HG03175 (cell line): Measurements from ENCODE around the gene LCN6.
"Not testable (repeated sequence)": the region's sequence is repeated elsewhere in the genome, so short reads cannot be mapped to it uniquely, and the experiment has no call there.

Experiments used
- ATAC-seq: cut with Tn5 transposase; IDR thresholded peaks from one replicate; pipeline ENCODE4 v1.9.1; 2021; ENCODE audit warnings: mild to moderate bottlenecking, moderate library complexity; ENCODE audit not compliant: unreplicated experiment

The LCN6 gene

GRCh38 chr9:136712690-136713544, 35.4 kb downstream of the LCN6 start:
- no peak for ATAC-seq

DNA sequence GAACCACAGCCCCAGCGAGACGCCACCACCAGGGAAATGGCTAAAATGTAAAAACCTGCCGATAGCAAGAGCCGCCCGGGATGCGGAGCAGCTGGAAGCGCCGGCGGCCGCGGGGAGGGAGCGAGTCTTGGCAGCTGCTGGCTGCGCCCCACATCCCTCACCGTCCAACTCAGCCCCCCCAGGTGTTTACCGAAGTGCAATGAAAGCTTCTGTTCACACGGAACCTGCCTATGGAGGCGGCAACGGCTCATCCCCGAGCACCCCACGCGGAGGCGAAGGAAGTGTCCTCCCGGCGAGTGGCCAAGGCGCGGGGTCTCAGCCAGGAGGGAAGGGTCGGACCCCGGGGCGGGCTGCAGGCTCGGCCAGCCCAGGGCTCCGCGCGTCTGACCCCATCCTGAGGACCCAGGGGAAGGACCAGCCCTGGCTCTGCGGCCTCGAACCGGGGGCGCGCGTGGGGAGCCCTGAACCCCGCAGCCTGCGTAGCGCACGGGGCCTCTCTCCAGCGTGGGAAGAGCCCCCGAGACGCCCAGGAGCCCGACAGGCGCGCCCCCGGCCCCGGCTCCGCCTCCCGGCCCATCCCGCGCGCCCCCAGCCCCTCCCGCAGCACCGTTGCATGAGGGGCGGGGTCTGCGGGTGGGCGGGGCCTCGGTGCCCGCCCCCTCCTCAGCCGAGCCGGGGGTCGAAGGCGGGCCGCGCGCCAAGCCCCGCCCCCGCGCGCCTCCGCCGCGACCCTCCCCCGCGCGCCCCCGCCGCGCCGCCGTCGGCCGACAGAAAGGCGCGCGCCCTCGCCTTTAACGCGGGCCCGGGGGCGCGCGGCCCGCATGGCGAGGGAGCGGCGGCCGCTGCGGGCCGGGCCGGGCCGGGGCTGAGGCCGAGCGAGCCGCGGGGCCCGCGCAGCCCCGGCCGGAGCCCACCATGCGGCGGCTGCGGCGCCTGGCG, 36.3 kb downstream of the LCN6 start, which contains the start of gene DIPK1B:
DIPK1B (plus strand) TSS at position 822 of the 939 bp plus-strand sequence; CDS start at position 916, 94 bp downstream.
- no peak for ATAC-seq

- not testable (repeated sequence) for ATAC-seq
Observed at GRCh38 chr9:136711219-136711648, 37.1 kb downstream of the LCN6 start.

DNA sequence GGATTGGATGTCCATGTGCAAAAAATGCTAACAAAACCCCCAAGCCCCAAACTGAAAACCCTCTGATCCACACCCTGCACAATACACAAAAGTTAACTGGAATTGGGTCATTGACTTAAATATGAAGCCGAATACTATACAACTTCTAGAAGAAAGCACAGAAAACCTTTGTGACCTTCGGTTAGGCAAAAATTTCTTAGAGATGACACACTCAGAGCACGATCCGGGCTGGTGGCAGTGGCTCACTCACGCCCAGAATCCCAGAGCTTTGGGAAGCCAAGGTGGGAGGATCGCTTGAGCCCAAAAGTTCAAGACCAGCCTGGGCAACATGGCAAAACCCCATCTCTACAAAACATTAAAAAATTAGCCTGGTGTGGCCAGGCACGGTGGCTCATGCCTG, 37.8 kb downstream of the LCN6 start:
- no peak for ATAC-seq

- ATAC-seq: no peak
Observed at GRCh38 chr9:136709454-136710109, 38.7 kb downstream of the LCN6 start.

DNA sequence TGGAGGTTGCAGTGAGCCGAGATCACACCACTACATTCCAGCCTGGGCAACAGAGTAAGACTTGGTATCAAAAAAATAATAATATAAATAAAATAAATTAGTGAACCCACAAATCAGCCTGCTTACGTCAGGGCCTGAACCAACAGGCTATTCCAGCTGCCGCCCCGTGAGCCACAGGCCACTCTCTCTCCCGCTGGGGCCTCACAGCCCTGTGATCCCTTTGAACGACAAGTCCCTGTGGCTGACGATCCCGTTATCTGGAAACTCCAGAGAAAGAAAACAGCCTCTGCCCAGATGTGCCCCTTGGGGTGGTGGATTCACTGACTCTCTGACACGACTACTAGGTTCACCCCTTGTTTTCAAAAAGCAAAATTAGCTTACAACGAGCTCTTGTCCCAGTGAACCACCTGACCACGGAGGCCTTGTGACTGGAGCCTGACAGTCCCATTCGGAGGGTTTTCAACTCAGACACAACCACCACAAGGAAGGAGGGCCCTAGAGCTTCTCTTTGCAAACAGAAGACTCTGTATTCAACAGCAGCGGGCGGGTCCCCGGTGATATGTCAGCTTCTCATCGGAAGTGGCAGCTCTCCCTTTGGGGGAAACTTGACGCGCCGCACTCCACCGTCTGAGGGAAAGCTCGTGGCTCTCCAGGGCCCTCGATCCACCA, 40.3 kb downstream of the LCN6 start:
- ATAC-seq: no peak

- no peak for ATAC-seq
Observed at GRCh38 chr9:136707011-136707410, 41.3 kb downstream of the LCN6 start.

DNA sequence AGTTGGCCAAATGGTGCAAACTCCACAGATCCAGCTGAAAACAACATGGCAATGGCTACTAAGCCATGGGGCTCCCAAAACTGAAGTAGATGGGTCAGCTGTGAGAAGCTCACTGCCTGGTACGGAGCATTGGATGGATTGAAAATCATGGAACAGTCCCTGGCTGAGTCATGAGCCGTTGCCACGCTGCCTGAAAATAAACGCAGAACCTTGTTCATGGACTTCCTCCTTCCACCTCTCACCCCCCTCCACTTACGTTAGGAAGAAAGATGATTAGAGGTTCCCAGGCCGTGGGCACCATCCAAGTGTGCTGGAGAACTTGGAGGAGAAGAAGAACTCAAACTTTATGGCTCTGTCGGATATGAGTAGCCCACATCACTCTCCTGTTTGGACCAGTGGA, 42.8 kb downstream of the LCN6 start:
- ATAC-seq: no peak

- not testable (repeated sequence) for ATAC-seq
Observed at GRCh38 chr9:136704741-136705140, 43.6 kb downstream of the LCN6 start.

- no peak for ATAC-seq
Observed at GRCh38 chr9:136703276-136703860, 45.0 kb downstream of the LCN6 start.

DNA sequence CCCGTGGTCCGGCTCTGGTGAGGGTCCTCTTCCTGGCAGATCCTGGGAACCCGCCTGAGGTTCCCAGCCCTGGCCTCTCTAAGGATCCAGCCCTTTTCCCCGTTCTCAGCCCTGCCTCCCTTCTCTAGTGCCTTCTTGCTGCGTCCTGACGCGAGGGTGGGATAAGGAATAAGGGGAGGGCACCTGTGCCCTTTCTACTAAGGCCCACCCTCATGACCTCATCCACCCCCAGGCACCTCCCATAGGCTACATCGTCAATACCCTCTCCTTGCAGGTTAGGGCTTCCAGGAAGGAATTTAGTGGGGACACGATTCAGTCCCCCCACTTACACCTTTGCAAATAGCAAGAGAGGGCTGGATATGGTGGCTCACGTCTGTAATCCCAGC, 46.7 kb downstream of the LCN6 start:
- ATAC-seq: no peak

DNA sequence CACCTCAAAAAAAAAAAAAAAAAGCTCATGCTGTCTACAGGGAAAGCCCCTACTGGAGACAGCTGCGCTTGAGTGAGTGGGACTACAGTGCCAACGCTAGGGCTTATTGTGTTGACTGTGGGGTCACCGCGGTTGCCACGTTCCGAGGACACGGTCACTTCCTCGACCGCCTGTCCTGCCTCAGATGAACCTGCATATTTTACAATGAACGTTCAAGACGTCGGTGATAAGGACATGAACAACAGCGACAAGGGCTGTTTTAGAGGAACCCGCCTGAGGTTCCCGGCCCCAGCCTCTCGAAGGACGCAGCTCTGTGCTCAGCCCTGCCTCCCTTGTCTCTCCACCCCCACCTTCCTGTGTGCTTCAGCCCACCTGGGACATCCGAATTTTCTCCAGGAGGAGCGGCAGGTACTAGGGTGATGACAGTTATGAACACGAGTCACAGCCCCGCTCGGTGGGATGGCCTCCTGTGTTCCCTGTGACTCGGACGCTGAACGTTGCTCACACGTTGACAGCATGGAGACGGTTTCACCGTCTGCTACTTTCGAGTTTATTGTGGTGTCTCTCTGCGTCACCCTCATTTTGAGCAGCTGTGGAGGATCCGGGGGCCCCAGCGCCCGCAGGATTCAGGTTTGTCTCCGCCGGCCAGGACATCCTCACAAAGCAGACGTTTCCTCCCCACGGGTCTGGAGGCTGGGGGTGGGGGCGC, 47.2 kb downstream of the LCN6 start:
- peak; percentile 63 for ATAC-seq

- ATAC-seq: no peak
Observed at GRCh38 chr9:136700304-136700703, 48.0 kb downstream of the LCN6 start.

GRCh38 chr9:136698635-136699246, 49.6 kb downstream of the LCN6 start:
- ATAC-seq: no peak

DNA sequence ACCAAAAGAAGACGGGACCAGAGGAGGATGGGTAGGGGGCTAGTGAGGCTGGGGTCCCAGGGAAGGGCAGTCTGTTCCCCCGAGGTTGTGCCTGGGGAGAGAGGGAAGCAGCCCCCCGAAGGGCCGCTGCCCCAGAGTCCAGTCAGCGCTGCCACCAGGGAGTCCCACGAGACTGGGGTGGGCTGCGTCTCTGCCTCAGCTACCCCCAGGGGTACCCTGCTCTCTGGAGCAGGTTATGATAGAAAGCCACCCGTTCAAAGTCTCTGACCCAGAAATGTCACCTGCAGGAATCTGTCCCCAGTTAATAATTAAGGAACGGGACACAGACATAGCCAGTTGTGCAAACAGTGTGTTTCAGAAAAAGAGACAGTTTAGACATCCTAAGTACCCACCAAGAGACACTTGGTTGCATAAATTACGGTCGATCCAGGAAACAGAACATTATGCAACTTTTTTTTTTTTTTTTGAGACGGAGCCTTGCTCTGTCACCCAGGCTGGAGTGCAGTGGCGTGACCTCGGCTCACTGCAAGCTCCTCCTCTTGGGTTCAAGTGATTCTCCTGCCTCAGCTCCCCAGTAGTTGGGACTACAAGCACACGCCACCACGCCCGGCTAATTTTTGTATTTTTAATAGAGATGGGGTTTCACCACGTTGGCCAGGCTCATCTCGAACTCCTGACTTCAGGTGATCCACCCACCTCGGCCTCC, 50.4 kb downstream of the LCN6 start:
- ATAC-seq: no peak

DNA sequence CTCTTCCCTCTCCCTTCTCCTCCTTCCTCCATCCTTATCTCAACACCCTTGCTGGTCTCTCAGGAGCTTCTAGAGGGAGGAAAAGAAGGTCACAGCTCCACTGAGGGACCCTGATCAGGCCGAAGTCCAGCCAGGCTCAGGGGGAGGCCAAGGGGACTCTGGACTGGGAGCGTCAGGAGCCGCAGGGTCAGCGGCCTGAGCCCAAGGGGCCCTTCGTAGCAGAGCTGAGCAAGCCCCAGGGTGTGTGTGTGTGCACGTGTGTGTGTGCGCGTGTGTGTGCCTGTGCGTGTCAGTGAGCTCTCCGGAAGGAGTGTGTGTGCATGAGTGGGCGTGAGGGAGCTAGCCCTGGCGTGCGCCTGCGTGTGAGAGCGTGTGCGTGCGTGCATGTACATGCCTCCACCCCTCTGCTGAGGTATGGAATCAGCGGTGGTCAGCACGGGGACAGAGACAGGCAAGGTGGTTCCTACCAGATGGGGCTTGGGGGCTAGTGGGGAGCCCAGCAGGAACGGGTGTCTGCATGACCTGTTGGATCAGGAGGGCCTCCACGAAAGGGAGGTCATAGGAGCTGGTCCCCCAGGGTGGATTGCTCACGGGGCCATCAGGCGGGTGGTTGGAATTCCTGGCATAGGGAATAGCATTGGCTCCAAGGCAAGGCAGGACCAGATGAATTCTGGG, 51.0 kb downstream of the LCN6 start:
- no peak for ATAC-seq

GRCh38 chr9:136696502-136696901, 51.8 kb downstream of the LCN6 start:
- ATAC-seq: no peak

DNA sequence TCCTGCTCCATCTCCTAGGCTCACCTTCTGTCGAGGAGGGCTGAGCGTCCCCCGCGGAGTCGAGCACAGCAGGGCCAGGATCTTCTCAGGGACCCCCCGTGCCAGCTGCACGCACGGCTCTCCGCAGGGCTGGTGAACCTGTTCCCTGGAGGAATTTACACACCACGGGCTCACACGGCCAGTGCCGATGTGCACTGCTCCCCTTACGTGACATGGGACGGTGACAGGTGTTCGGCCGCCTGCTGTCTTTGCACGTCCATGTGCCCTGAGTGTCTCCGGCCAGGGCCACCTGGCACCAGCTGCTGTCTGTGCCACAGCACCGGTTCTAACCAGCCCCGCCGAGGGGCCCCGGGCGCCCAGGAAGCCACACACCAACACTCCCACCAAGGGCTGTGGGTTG, 52.4 kb downstream of the LCN6 start:
- ATAC-seq: no peak
